GM19395 (cell line): ENCODE measurements around the gene BARHL1.
"Not testable (repeated sequence)": the region's sequence is repeated elsewhere in the genome, so short reads cannot be mapped to it uniquely, and the experiment has no call there.

ENCODE experiments used
- ATAC-seq: cut with Tn5 transposase; IDR thresholded peaks from one replicate; pipeline ENCODE4 v1.9.1; 2021; ENCODE audit warnings: mild to moderate bottlenecking, moderate library complexity; ENCODE audit not compliant: unreplicated experiment

Gene BARHL1

DNA sequence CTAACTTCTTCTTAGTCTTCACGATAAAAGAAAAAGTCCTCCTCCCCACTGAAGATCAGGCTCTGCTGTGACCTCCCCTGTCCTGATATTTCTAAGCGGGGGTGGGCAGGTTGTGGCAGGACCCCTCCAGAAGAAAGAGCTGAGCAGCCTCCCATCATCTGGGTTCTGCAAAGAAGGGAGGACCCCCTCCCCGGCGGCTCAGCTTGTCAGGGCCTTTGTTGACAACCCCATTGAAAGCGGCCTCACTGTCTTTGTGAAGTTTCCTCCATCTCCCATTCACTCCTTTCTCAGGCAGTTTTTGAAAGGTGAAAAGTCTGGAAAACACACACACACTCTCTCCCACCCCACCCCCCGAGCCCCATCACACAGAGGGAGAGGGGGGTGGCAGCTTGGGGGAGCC, 26.2 kb upstream of the BARHL1 start:
- ATAC-seq, result no peak

DNA sequence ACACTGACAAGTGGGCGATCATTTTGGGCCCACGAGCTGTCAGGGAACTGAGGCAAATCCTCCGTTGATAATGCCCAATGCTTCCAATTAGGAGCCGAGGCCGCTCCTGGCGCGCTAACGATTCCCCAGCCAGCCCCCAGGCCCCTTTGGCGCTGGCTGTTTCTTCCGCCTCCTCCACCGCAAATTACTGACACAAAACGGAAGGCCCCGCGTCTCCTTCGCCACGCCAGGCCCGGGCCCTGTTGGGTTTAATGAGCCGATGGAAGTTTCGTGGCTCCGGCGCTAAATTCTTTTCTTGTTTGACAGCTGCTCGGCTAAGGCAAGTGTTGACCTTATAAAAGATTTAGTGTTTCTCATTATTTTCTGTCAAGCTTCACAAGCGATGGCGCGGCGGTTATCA, 25.7 kb upstream of the BARHL1 start:
- no peak for ATAC-seq

DNA sequence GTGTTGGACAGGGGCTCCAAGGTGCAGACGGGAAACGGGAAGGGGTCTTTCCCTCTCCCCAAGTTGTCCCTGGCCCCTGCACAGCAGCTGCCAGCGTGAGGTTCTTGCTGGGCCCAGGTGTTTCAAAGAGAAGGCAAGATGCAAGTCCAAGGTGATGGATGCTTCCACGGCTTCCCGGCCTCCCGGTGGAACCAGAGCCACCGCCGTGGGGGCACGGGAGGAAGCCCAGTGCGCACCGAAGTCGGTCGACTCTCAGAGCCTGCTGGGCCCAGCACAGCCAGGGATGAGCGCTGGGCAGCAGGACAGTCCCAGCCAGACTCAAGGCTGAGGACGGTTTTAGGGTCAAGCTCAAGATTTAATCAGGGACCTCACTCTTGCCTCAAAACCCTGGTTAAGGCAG, 25.2 kb upstream of the BARHL1 start:
- ATAC-seq, result no peak

DNA sequence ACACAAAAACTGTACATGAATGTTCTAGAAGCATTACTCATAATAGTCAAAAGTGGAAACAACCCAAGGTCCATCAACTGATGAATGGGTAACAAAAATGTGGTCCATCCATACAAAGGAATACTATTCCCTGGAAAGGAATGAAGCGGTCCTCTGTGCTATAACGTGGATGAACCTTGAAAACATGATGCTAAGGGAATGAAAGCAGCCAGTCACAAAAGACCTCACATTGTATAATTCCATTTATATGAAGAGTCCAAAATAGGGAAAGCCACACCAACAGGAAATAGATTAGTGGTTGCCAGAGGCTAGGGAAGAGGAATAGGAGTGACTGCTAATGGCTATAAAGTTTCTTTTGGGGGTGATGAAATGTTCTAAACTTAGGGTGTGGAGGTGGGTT, 22.7 kb upstream of the BARHL1 start:
- ATAC-seq, result no peak

DNA sequence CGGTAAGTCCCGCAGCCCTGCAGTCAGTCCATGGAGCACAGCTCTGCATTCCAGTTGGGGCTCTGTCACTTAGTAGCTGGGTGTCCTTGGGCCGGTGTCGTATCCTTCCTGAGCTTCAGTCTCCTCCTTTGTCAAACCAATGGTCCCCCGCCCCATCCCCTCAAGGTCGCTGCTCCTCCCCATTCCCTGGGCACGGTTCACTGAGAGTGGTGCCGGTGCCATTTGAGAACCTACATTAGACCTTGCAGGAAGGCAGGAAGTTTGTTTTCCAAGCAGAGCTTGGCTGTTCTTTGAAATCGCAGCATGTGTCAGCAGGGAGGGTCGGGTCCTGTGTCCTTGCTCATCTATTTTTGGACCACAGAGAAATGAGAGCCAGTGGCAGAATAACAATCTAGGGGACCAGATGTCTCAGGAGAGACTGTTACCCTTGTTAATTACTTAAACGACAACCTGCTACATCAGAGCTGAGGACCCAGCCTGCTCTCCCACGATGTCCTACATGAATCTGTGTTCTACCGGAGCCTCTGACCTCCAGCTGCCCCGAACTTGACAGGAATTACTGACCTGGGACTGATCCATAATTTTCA, 21.7 kb upstream of the BARHL1 start:
- no peak for ATAC-seq

DNA sequence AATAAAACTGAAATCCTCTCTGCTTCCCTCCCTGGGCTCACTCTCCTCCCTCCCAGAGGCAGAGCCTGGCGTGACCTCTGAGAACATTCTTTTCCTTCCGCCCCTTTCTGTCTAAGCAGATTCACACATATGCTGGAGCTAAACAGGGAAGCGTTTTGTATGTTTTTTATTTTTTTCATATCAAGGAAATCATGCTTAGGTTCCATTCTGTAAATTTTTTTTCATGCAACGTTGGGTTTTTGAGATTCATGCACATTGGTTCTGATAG, 20.2 kb upstream of the BARHL1 start:
- ATAC-seq, result no peak

DNA sequence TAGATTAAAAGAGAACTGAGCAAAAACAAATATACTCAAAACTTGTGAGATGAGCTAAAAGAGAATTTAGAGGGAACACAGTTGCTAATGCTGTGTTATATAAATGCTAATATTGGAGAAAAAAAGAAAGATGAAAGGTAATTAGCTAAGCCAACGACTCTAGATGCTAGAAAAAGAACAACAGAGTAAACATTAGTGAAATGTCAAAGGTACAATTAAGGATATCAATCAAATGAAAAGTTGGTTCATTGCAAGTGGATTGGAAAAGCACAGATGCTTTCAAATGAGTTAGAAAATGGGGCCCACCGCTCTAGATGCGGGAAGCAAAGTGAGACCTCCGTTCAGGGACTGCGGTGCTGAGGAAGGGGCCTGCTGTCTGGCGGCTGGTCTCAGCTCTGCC, 17.9 kb upstream of the BARHL1 start:
- ATAC-seq, result no peak

DNA sequence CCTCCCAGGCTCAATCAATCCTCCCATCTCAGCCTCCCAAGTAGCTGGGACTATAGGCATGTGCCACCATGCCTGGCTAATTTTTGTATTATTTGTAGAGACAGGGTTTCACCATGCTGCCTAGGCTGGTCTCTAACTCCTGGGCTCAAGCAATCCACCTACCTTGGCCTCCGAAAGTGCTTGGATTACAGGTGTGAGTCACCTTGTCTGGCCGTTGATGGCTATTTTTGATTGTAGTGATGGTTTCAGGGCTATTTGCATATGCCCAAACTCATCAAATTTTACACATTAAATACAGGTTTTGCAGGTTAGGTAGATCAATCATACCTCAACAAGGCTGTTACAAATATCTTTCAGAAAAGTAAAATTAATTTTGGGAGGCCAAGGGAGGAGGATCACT, 13.6 kb upstream of the BARHL1 start:
- ATAC-seq, result not testable (repeated sequence)

DNA sequence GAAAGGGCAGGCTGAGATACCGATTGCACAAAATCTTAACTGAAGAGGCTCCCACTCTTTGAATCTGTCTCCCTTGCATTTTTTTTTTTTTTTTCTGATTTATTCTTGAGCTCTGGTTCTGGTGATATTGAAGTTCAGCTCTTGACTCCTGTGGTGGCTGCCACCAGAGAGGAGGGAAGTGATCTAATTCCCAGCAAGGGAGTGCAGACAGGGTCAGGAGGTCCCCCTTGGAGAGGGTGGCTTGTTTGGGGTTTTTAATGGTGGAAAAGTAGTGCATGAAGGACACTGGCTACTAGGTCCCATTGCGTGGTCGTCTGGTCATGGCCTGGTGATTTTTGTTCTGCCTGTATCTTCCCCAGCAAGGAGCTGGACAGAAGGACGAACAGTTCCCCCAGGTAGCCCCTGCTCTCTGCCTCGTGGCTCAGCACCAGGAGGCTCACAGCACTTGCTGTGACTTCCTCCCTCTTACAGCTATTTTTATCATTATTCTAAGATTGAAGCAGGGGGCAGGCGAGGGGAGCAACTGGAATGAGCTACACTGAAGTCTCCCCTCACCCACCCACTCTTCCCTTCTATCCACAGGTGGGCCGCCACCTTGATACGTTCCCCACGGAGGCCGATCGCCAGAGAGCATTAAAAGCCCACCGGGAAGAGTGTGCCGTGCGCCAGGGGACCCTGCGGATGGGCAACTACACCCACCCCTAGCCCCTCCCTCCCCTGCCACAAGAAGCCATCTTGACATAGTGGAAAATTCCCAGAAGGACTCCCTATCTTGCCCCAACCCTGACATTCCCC, 10.4 kb upstream of the BARHL1 start:
- no peak for ATAC-seq

DNA sequence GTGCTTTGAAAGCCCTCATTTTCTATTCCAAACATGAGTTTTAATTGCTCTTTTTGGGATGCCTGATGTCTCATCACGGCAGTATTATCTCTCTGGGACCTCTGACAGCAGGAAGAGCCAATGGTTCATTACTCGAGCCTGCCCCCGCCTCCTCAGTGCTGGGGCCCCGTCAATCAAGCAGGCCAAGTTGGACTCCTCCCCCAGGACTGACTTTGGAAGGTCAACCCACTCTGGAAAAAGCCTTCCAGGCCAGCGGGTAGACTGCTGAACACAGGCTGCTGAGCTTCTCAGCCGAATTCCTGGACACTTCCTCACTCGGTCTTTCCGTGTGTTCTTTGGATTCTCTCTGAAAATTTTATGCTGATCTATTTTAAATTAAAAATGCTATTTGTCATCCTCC, 9.5 kb upstream of the BARHL1 start:
- ATAC-seq, result no peak

DNA sequence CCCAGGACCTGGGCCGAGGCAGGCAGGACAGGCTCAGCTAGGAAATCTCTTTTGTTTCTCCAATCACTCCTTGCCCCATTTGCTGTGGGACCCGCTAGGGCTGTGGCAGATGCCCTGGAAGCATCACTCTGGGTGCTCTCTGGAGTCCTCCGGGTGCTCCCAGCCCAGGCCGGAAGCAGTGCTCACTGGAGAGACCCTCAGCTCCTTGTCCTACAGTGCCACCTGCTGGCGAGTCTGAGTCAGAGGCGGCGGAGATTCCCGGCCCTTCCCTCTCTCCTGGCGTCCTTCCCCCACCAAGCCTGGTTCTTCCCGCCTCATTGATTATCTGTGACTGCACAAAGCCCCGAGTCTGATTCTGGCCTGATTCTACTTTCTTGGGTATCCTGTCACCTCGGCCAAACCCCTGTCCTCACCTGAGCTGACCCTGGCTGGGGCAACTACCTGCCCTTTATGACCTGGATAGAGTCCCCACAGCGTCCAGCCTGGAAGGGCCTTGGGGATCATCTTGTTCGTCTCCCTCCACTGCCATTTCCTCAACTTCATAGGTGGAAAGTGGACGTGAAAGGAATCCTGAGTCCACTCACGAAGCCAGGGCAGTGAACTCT, 7.3 kb upstream of the BARHL1 start:
- no peak for ATAC-seq

DNA sequence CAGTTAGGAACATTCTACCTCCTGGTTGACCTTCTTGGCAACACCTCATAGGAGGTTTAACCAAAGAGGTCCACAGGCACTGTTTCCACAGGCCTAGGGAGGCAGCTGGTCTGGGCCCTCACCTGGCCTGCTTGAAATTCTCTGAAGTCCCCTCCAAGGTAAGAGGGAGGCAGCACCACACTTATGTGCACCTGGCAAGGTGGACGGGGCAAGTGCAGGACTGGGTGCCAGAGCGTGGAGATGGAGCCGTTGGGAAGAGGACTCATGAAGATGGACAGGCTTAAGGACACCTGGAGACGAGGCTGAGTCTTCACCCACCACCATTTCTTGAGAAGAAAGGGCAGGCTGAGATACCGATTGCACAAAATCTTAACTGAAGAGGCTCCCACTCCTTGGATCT, 6.6 kb upstream of the BARHL1 start:
- no peak for ATAC-seq

DNA sequence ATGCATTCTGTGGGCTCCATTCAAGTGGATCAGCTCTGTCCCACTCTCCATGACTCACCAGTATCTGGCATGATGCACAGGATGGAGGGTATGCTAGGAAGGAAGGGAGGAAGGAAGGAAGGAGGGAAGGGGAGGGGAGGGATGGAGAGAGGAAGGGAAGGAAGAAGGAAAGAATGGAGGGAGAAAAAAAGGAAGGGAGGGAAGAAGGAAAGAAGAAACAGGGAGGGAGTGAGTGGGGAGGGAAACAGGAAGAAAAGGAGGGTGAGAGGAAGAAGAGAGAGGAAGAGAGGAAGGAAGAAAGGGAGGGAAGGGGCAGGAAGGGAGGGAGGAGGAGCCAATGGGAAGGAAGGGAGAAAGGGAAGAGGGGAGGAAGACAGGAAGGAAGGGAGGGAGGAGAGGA, 5.3 kb upstream of the BARHL1 start:
- ATAC-seq, result no peak

DNA sequence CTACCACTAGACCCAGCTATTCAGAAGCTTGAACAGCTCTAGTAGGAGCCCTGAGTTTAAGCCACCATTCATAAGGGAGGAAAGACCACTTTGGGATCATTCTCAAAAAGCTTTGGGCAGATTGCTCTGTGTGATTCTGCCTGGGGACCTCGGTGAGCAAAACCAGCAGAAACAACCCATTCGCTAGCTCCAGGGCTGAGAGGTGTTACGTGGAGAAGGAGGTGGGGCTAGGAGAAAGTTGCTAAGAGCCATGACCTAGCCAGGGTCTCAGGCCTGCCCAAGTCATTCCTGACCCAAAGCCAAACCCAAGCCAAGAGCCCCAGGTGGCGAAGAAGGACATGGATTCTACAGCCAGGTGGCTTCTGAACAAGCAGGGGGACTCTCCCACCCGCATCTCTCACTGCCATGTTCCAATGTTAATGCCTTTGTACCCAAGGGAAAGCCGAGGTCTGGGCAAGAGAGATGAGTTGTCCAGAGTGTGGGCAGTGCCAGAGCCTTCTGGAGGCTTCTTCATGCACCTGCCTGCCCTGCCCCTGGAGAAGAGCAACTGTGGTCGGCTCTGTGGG, 4.0 kb upstream of the BARHL1 start:
- ATAC-seq, result no peak

DNA sequence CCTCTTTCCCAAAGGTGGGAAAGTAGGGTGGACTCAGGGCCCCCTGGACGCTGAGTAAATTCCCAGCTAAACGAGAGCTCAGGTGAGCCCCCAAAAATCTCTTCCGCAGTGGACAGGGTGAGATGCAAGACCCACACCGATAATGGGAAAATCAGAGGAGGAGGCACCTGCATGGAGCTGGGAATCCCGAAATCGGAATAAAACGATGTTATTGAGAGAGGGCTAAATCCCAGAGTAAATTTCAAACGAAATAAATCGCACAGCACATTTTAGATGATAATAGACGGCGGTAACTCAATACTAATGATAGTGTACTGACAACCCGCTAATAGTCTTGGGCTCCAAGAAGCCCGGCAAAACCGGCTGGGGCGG, 3.0 kb upstream of the BARHL1 start:
- no peak for ATAC-seq

DNA sequence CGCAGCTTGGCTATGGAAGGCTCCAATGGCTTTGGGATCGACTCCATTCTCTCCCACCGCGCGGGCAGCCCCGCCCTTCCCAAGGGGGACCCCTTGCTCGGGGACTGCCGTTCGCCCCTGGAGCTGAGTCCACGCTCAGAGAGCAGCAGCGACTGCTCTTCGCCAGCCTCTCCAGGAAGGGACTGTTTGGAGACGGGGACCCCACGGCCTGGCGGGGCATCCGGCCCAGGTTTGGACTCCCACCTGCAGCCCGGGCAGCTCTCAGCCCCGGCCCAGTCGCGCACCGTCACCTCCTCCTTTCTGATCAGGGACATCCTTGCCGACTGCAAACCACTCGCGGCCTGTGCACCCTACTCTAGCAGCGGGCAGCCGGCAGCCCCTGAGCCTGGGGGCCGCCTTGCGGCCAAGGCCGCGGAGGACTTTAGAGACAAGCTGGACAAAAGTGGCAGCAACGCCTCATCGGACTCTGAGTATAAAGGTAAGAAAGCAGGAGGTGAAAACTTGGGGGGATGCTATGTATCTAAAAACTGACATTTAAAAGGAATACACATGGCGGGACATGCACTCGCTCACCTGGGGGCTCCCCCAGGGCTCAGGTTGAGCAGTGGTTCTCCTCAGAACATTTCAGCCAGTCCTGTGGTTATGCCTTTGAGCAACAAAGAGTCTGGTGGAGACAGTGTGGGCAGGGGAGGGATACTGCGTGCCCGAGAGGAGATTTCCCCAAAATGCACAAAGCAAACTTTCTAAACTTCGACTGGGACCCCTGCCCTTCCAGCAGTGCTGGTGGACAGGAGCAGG, 579 bp downstream of the BARHL1 start:
- ATAC-seq, result no peak

DNA sequence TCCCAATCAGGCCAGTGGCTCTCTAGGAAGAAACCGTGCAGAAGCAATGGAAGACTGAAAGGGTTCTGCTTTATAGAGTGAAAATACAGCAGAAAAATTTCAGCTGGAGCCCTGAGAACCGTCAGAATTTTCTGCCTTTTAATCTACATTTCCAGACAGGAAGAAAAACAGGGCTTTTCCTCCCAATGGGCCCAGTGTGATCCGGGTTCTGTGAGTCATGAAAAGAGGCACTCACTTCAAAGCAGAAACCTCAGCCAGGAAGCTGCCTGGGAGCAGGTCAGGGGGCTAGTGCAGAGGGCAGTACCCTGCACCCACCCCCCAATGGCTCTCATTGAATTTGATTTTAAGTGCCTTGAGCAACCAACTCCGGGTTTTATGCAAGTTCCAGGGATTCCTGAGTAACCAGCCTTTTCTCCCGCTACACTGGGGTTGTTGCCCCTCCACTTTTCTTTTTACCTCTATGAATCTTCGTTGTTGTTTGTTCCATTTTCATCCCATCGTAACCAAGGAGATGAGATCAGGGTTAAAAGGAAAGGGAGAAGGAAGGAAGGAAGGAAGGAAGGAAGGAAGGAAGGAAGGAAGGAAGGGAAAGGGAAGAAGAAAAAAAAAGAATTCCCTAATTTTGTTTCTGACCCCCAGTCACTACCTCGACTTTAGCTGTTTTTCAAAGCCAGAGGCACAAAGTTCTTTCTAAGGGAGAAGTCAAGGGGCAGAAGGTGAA, 1.3 kb downstream of the BARHL1 start:
- no peak for ATAC-seq

DNA sequence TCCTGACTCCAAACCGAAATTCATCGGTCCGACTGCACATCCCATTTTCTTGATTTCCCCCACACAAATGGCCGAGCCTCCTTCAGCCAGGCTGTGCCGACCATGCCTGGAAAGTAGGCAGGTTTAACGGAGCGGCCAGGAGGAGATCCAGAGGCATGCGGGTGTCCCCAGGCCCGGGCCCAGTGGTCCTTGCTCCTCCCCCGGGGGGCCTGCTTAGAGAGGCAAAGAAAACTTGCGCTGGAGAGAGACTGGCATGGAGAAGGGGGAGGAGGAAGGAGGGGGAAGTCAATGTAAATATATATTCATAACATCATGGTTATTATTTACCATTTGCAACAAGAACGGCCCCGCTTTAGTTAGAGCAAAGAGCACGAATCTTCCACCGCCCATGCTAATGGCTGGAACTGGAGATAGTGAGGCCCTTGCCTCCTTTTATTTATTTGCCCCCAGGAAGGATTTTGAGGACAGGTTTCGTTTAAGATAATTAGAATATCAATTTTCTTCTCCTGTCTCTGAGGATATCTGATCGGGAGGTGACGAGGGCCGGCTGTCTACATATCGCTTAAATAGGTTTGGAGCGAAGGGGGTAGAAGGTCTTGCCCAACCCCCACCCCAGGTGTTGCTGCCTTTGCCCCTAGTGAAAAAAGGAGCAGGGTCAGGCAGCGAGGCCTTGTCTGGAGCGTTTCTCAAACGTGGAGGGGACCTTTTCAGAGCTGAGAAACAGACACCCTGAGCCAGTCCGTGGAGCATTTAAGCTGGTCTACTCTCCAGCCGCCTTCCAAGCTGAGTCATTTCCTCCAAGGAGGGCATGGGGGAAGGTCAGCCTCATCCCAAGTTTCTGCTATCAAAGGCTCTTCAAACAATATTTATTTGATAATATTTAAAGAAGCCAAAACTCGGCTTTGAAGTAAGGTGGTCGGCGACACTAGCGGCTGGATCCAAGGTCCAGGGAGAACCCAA, 2.5 kb downstream of the BARHL1 start:
- no peak for ATAC-seq

DNA sequence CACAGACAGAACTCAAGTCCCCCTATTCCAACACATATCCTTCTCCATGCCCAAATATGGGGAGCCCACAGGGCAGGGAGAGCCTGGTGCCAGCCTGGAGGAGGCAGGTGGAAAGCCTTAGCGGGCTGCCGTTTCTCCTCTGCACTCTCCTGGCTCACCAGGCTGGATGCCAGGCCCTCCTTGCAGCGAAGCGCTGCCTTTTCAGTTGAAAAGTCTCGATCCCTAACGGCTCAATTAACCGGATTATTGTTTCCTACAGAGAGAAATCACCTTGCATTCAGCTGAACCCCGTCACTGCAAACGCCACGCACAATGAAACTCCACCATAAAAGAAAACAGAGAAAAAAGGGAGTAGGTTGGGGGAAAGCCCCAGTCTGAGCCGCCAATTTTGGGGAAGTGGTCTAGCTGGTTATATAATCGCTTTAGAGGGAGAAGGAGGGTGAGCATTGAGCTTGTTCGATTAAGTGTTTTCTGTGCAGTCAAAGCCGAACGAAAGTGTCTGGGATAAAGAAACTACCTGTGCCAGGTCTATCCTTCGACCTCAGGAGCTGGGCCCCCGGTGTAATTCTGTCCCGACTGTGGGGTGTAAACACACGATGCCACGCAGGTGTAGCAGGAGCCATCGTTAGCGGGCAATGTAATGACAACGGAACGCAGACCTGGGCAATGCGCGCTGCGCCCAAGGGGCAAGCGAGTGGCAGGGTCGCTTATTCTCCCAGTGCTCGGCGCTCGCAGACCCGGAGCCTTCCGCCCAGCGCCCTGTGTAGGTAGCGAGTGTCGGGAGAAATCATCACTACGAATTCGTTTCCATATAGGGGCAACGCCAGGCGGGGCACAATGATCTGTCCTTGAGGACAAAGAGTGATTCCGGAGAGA, 3.8 kb downstream of the BARHL1 start:
- no peak for ATAC-seq
